Measurements from ENCODE around the gene MAP1B.
A peak's percentile ranks its signal among the peaks of the same experiment; 100 is the strongest.

The MAP1B gene

DNA sequence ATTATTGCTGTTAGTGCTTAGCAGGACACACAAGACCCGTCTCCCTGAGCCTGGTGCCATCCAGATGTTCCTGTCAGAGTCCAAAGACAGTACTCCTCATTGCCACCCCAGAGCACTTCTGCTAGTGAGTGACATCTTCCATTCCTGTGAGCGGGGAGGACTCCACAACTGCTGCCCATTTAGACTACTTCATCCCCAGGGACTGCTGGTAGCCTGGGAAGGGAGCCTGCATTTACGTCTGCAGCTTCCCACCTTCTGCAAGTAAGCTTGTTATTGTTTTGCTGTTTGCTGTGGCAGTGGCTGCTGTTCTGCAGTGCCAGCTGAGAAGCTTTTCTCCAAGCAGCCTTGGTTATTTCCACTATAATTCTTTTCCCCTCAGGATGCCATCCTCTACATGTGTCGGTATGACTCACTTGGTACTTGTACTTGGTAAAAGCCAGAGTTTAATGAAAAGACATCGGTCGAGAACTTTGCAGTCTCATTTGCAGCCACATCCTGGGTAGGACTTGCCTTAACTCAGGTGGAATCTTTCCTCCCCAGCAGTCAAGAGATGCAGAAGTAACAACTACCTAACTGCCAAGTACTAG, 10.6 kb upstream of the MAP1B start:
- TF ChIP-seq, protein P1, sequence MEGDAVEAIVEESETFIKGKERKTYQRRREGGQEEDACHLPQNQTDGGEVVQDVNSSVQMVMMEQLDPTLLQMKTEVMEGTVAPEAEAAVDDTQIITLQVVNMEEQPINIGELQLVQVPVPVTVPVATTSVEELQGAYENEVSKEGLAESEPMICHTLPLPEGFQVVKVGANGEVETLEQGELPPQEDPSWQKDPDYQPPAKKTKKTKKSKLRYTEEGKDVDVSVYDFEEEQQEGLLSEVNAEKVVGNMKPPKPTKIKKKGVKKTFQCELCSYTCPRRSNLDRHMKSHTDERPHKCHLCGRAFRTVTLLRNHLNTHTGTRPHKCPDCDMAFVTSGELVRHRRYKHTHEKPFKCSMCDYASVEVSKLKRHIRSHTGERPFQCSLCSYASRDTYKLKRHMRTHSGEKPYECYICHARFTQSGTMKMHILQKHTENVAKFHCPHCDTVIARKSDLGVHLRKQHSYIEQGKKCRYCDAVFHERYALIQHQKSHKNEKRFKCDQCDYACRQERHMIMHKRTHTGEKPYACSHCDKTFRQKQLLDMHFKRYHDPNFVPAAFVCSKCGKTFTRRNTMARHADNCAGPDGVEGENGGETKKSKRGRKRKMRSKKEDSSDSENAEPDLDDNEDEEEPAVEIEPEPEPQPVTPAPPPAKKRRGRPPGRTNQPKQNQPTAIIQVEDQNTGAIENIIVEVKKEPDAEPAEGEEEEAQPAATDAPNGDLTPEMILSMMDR (IDR thresholded peaks at IDR 0.05; ENCODE audit: insufficient read depth, missing control alignments) = no peak
- DNase-seq (ENCODE audit: insufficient read length, low spot score) = no peak
- FAIRE-seq = no peak

GRCh38 chr5:72101828-72102227, 5.4 kb upstream of the MAP1B start:
- TF ChIP-seq, protein P1 (IDR thresholded peaks at IDR 0.05; ENCODE audit: insufficient read depth, missing control alignments) = no peak
- FAIRE-seq = no peak
- no peak for DNase-seq (ENCODE audit: insufficient read length, low spot score)

GRCh38 chr5:72106817-72107130, 501 bp upstream of the MAP1B start:
- TF ChIP-seq, protein P1 (IDR thresholded peaks at IDR 0.05; ENCODE audit: insufficient read depth, missing control alignments) = no peak
- DNase-seq (ENCODE audit: insufficient read length, low spot score) = no peak
- FAIRE-seq = no peak

GRCh38 chr5:72107901-72108201, 576 bp downstream of the MAP1B start:
- no peak for FAIRE-seq
- no peak for DNase-seq (ENCODE audit: insufficient read length, low spot score)
- TF ChIP-seq, protein P1 (IDR thresholded peaks at IDR 0.05; ENCODE audit: insufficient read depth, missing control alignments) = no peak

- TF ChIP-seq, protein P1 (IDR thresholded peaks at IDR 0.05; ENCODE audit: insufficient read depth, missing control alignments) = no peak
- FAIRE-seq (no peak), DNase-seq (ENCODE audit: insufficient read length, low spot score) (no peak)
These were observed 1.2 kb downstream of the MAP1B start for GRCh38 chr5:72108202-72109061.

DNA sequence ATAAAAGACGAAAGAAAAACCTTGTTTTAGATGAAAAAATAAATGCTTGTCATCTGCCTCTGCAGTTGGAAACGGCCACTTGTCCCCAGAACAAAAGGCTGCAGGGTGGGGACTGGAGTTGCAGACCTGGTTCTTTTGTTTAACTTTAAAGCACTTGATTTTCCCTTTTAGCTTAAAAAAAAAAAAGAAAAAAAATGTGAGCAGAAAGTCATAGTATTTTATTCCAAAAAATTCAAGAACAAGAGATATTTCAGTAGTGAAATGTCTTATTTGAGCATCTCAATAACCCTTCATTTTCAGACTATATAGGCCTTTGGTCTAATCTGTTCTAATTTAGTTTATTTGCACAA, 1.8 kb downstream of the MAP1B start:
- FAIRE-seq (no peak), DNase-seq (ENCODE audit: insufficient read length, low spot score) (no peak)
- TF ChIP-seq, protein P1 (IDR thresholded peaks at IDR 0.05; ENCODE audit: insufficient read depth, missing control alignments) = no peak

DNA sequence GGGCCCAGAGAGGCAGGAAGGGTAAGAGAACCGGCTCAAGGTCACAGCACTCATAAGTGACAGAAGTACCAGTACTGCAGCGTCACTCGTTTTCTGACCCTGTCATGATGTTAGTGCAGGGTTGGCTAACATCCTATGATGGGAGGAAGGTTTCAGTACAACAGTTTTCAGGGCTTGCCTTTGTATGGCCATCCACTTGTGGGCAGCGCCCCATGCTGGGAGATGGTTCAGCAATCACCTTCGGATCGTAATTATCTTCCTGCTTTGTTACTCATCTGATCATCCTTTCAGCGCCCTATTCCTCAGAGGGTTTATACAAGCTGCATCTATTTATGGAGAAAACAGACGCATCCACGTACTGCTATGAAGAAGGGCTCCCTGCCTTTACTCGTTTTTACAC, 2.4 kb downstream of the MAP1B start:
- DNase-seq (ENCODE audit: insufficient read length, low spot score) (no peak), FAIRE-seq (no peak)
- TF ChIP-seq, protein P1 (IDR thresholded peaks at IDR 0.05; ENCODE audit: insufficient read depth, missing control alignments) = peak; percentile 31

Data from D721Med (cell line).